ENCODE results near the gene KCNJ6. TPM values are rescaled to one million over a fixed set of nuclear protein-coding genes. Genes with fewer than 3 reads are reported as not detected.
"Not testable (repeated sequence)": the region's sequence is repeated elsewhere in the genome, so short reads cannot be mapped to it uniquely, and the experiment has no call there.

KCNJ6 gene
- total RNA-seq, 2 experiments from 2014 or later, result not detected

DNA sequence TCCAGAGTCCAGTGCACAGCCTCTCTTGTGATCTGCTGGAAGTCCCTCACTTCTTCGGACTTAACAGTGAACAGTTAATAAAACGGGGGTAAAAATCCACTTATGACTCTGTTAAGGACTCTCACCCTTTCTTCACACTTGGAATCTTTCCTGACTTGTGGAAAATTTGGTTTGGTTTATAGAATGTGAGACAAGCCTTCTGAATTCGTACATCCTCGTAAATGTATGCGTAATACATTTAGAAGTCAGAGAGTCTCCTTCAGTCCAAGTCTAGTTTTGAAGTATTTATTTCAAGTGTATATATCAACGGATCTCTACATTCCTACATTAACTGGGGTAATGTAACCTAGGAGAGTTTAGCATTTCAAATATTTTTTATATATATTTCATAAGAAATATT is 270.4 kb downstream of the KCNJ6 start:
- Histone ChIP-seq H3K79me2 (ENCODE audit: insufficient read depth, low read depth, low read length) (no peaks in the 10 kb centered on the region), H3K4me2 (ENCODE audit: low read length) (no peak overlapping the region), H3K36me3 (ENCODE audit: insufficient read depth, low read length) (no peaks in the 10 kb centered on the region), H3K4me3 (ENCODE audit: low read depth, low read length, poor library complexity, severe bottlenecking) (no peak overlapping the region), H3K9me3 (ENCODE audit: low read length) (no peaks in the 10 kb centered on the region), H3K27ac (ENCODE audit: low read depth, low read length, poor library complexity, severe bottlenecking) (no peak overlapping the region), H4K20me1 (ENCODE audit: insufficient read depth, low read length) (no peaks in the 10 kb centered on the region), H2AFZ (ENCODE audit: low read length) (no peak overlapping the region), H3K4me1 (ENCODE audit: insufficient read depth, low read length, poor library complexity, severe bottlenecking) (no peaks in the 10 kb centered on the region), H3K9me2 (ENCODE audit: insufficient read depth, low read length) (no peaks in the 10 kb centered on the region)
- TF ChIP-seq, protein P1, sequence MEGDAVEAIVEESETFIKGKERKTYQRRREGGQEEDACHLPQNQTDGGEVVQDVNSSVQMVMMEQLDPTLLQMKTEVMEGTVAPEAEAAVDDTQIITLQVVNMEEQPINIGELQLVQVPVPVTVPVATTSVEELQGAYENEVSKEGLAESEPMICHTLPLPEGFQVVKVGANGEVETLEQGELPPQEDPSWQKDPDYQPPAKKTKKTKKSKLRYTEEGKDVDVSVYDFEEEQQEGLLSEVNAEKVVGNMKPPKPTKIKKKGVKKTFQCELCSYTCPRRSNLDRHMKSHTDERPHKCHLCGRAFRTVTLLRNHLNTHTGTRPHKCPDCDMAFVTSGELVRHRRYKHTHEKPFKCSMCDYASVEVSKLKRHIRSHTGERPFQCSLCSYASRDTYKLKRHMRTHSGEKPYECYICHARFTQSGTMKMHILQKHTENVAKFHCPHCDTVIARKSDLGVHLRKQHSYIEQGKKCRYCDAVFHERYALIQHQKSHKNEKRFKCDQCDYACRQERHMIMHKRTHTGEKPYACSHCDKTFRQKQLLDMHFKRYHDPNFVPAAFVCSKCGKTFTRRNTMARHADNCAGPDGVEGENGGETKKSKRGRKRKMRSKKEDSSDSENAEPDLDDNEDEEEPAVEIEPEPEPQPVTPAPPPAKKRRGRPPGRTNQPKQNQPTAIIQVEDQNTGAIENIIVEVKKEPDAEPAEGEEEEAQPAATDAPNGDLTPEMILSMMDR (conservative IDR thresholded peaks at IDR 0.05; ENCODE audit: low read length), result no peak
- TF ChIP-seq EZH2phosphoT487 (IDR thresholded peaks at IDR 0.05; ENCODE audit: borderline replicate concordance, low read depth, low read length), result no peak
- ChIA-PET POLR2A (no interaction called here), CTCF (ENCODE audit: unreplicated experiment) (no interaction called here)
- DNase-seq (ENCODE audit: low spot score), result no peak
- intact Hi-C loops (cut with micrococcal nuclease; ENCODE audit: unreplicated experiment), result no loop called here
- no TSS peak for BruUV-seq (replicated peaks)

DNA sequence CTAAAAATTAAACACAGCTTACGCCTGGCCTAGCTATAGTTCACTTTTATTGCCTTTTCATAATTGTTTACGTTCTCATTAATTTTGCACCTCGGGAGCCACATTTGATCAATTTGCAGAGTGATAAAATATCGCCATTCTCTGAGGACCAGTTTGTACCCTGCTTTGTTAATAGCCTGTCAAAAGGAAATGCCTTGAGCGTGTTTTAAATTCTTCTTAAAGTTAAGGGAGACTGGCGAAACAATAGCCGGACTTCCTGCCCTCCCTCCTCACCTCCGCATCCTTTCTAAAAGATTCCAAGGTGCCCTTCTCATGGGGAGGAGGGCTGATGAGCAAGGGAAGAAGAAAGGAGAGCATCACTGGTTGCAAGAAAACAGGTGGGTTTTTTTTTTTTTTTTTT is 271.6 kb downstream of the KCNJ6 start:
- no peaks in the 10 kb centered on the region for H3K36me3 ChIP-seq (ENCODE audit: insufficient read depth, low read length)
- ChIA-PET CTCF (ENCODE audit: unreplicated experiment) (no interaction called here), POLR2A (interaction anchor here (0.7 kb wide), 1 partner anchor 152 kb away, joined by 4 read pairs; no protein-coding TSS in a partner anchor)
- H2AFZ ChIP-seq (ENCODE audit: low read length), result no peak overlapping the region
- no peaks in the 10 kb centered on the region for H3K79me2 ChIP-seq (ENCODE audit: insufficient read depth, low read depth, low read length)
- DNase-seq (ENCODE audit: low spot score), result no peak
- intact Hi-C loops (cut with micrococcal nuclease; ENCODE audit: unreplicated experiment), result no loop called here
- H3K9me3 ChIP-seq (ENCODE audit: low read length), result no peaks in the 10 kb centered on the region
- no peak overlapping the region for H3K4me2 ChIP-seq (ENCODE audit: low read length)
- H3K27ac ChIP-seq (ENCODE audit: low read depth, low read length, poor library complexity, severe bottlenecking), result no peak overlapping the region
- TF ChIP-seq, protein P1 (conservative IDR thresholded peaks at IDR 0.05; ENCODE audit: low read length), result no peak
- TF ChIP-seq EZH2phosphoT487 (IDR thresholded peaks at IDR 0.05; ENCODE audit: borderline replicate concordance, low read depth, low read length), result no peak
- no peaks in the 10 kb centered on the region for H4K20me1 ChIP-seq (ENCODE audit: insufficient read depth, low read length)
- H3K9me2 ChIP-seq (ENCODE audit: insufficient read depth, low read length), result no peaks in the 10 kb centered on the region
- BruUV-seq (replicated peaks), result no TSS peak
- no peak overlapping the region for H3K4me3 ChIP-seq (ENCODE audit: low read depth, low read length, poor library complexity, severe bottlenecking)
- no peaks in the 10 kb centered on the region for H3K4me1 ChIP-seq (ENCODE audit: insufficient read depth, low read length, poor library complexity, severe bottlenecking)

DNA sequence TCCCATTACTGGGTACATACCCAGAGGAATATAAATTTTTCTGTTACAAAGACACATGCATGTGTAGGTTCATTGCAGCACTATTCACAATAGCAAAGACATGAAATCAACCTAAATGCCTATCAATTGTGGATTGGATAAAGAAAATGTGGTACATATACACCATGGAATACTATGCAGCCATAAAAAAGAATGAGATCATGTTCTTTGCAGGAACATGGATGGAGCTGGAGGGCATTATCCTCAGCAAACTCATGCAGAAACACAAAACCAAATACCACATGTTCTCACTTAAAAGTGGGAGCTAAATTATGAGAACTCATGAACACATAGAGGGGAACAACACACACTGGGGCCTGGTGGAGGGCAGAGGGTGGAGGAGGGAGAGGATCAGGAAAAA is 272.4 kb downstream of the KCNJ6 start:
- POLR2A ChIA-PET; H3K4me3 ChIP-seq (ENCODE audit: low read depth, low read length, poor library complexity, severe bottlenecking); DNase-seq (ENCODE audit: low spot score); H3K79me2 ChIP-seq (ENCODE audit: insufficient read depth, low read depth, low read length); H3K27ac ChIP-seq (ENCODE audit: low read depth, low read length, poor library complexity, severe bottlenecking); H3K4me1 ChIP-seq (ENCODE audit: insufficient read depth, low read length, poor library complexity, severe bottlenecking); H2AFZ ChIP-seq (ENCODE audit: low read length); H3K9me3 ChIP-seq (ENCODE audit: low read length); BruUV-seq (replicated peaks); intact Hi-C loops (cut with micrococcal nuclease; ENCODE audit: unreplicated experiment); CTCF ChIA-PET (ENCODE audit: unreplicated experiment); H3K9me2 ChIP-seq (ENCODE audit: insufficient read depth, low read length); H4K20me1 ChIP-seq (ENCODE audit: insufficient read depth, low read length); H3K4me2 ChIP-seq (ENCODE audit: low read length); H3K36me3 ChIP-seq (ENCODE audit: insufficient read depth, low read length): not testable (repeated sequence)
